OCI-M1 (cell line): ENCODE data around the gene SRL.

Experiments used
- DNase-seq: peaks from one replicate; lab custom pipeline; 2025; lab: John Stamatoyannopoulos, UW

SRL gene

DNA sequence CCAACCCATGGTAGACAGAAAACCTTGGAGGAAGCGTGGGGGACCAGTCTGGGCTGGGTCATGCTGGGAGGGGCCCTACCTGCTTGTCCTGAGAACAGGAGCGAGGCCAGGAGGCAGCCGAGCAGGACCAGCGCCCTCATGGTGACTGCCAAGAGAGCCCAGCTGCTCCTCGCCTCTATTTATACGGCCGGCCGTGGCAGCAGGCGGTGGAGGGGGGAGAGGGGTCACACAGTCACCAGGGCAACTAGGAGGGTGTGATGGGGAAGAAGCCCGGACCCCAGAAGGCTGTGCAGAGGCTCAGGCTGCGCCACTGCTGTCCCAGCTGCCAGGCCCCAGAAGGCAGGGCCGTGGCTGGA is at the start of gene SRL:
Gene SRL, minus strand, starts transcription at position 153 of the 356 bp plus-strand sequence. Its CDS starts 13 bp downstream, at position 140.
- no peak for DNase-seq

DNA sequence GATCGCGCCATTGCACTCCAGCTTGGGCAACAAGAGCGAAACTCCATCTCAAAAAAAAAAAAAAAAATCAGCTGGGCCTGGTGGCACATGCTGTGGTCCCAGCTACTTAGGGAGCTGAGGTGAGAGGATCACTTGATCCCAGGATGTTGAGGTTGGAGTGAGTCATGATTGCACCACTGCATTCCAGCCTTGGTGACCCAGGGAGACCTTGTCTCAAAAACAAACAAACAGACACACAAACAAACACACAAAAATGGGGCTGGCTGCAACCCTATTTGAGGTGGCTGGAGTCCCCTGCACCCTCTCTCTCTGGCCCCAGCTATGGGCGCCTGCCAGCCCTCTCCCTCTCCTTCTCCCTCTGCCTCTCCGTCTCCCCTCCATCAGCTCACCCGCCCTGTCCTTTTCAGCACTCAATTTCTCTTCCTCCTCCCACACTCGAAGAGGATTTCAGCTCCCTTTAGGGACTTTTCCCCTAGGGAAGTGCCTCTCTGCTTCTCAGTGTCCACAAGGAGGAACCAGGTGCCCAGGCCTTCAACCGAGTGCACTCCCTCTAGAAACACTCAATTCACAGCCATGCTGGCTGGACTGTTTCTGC is 48.5 kb upstream of the SRL start:
- peak; percentile 7 for DNase-seq

DNA sequence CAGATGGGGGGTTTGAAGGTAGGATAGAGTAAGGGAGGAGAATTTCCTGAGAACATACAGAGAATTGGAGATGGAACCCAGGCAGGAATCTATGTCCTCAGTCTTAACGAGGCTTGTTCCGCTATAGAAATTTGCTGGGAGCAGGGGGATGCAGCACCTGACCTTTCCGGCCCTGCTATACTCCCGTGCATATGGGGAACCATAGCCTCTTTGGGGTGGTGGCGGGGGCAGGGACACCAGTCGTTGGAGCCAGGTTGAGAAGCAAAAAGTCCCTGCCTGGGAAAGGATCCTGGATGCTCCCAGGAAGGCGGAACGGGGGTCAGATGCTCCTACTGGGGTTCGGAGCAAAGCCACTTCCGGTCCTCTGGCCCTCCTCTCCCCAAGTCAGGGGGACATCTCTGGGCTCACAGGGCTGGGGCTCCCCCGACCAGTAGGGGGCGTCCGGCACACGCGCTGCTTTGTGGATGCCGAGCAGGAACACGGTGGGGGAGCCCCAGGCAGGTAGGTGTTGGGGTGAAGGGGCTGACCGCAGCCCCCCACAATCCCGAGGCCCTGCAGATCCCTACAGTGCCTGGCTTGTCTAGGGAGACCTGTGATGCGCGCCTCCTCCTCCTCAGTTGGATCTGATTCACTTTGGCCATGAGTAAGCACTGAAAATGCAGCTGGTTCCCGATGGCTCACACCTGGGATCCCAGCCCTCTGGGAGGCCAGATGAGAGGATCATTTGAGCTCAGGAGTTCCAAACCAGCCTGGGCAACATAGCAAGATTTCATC is 46.5 kb upstream of the SRL start:
- peak; percentile 62 for DNase-seq

DNA sequence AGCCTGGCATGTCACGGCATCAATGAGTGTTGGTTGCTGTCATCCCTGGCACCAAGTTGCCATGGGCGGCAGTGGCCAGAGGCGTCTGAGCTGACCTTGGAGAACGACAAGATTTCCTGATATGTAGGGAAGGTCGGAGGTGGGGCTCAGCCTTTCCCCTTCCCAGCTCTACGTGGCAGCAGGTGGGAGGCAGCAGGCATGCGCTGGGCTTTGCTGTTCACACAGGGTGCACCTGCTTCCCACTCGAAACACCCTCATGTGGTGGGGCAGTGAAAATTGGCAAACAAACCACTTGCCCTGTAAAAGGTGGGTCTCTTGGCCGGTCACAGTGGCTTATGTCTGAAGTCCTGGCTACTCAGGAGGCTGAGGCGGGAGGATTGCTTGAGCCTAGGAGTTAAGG is 43.3 kb upstream of the SRL start:
- DNase-seq, result no peak

DNA sequence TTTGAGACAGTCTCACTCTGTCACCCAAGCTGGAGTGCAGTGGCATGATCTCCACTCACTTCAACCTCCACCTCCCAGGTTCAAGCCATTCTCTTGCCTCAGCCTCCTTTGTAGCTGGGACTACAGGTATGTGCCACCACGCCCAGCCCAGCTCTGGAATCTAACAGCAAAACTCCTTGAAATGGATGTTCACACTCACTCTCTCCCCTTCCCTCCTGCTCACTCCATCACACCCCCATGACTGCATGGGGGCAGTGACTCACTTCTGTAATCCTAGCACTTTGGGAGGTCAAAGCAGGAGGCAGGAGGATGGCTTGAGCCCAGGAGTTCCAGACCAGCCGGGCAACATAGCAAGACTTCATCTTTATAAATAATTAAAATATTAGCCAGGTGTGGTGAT is 42.1 kb upstream of the SRL start:
- no peak for DNase-seq

DNA sequence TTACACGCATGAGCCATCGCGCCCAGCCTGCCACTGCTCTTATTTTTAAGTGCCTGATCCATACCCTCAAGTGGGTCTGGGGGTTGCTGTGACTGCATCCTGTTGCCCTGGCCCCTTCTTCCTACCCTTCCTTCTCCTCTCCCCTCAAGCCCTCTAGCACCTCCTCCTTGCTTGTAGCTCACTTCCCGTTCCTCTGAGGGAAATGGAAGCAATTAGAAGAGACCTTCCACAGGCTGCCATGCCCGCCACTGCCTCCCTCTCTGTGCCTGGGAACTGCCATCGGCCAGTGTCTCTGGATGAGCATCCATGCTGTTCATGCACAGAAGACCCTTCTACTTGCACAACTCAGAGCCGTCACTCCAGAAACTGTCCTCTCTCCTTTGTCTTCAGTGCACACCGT is 41.6 kb upstream of the SRL start:
- DNase-seq, result no peak

DNA sequence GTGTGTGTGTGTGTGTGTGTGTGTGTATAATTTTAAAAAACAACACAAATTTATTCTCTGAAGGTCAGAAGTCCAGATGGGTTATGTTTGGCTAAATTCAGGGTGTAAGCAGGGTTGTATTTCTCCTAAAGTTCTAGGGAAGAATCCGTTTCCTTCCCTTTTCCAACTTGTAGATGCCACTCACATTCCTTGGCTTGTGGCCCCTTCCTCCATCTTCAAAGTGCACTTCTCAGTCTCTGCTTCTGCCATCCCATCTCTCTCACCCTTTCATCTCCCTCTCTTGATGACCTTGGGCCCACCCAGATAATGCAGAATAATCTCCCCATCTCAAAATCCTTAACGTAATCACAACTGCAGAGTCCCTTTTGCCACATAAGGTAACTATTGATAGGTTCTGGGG is 38.7 kb upstream of the SRL start:
- no peak for DNase-seq

DNA sequence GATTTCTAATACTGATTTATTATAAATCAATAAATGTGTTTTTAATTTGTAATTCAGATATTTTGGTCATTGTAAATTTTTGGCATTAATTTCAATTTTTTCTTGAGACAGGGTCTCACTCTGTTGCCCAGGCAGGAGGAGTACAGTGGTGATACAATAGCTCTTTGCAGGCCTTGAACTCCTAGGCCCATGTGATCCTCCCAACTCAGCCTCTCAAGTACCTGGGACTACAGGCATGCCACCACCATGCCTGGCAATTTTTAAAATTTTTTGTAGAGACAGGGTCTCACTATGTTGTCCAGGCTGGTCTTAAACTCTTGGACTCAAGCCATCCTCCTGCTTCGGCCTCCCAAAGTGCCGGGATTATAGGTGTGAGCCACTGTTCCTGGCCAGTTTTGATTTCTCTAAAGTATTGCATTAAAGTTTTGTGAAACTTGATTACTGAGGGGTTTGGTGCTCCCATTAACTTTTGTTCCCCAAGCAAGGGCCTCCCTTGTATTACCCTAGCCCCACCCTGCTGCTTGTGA is 36.2 kb upstream of the SRL start:
- DNase-seq, result no peak

DNA sequence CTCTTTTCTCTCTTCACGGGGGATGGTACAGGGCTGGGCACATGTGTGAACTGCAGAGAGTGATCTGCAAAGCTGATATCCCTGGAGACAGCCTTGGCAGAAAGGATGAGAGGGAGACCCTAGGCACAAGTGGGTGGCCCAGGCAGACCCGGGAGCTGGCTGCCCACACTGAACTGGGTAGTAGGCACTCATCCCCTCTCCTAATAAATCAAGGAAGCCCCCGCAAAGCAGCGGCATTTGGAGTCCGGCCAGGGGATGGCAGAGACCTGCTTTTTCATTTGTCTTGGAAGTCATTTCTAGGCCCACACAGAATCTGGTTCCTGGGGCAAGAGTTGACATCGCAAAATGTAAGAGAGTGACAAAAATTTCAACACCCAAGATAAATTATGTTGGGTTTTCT is 34.0 kb upstream of the SRL start:
- DNase-seq, result no peak

DNA sequence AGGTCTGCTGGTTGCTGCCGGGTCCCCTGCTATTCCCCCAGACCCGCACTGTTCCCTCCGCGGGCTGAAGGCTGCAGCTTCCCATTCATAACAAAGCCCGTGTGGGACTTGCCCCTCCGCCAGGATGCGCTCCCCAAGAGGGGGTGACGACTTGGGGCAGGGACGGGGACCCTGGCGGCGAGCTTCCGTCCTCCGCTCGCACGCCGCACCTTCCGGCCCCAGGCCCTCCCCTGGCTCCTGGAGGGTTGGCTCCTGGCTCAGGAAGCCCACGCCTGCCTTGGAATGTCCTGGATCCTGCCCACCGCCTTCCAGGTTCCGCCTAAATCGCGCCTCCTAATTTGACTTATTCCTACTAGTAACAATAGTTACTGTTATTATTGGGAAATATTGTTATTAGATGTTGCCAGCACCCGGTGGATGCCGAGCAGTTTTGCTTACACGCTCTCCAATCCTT is 32.0 kb upstream of the SRL start:
- DNase-seq, result peak; percentile 53

DNA sequence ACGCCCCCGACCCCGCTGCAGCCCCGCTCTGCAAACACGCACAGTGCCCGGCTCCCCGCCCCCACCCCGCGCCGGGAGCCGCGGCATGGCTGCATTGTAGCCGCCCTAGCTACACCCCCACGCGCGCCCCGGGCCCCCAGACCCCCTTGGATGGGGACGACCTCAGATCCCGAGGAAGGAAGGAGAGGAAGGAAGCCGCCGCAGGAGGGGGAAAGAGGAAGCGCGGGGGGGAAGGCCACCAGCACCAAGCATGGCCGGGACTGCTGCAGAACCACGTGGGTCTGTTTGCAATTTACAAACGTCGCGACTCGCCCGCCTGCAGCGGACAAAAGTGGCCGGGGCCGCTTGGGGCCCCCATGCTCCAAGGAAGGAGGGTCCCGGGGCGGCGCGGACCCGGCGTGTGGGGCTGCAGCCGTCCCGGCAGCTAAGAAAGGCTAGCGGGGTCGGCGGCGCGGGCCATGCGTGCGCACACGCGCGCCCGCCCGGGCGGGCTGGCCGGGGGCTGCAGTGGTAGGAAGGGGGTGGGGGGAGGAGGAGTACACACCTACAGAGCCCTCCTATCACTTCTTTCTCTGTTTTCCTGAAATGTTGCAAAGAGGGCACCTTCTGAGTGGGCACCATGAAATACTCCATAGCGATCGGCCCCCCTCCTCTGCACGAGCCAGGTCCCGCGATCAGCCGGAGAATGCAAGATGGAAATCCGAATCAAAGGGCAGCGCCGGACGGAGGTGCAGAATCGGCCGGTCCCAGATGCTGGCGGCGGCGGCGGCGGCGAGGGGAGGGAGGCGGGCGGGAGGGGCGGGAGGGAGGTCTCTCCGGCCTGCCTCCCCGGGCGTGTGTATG is 30.5 kb upstream of the SRL start:
- DNase-seq, result peak; percentile 65

DNA sequence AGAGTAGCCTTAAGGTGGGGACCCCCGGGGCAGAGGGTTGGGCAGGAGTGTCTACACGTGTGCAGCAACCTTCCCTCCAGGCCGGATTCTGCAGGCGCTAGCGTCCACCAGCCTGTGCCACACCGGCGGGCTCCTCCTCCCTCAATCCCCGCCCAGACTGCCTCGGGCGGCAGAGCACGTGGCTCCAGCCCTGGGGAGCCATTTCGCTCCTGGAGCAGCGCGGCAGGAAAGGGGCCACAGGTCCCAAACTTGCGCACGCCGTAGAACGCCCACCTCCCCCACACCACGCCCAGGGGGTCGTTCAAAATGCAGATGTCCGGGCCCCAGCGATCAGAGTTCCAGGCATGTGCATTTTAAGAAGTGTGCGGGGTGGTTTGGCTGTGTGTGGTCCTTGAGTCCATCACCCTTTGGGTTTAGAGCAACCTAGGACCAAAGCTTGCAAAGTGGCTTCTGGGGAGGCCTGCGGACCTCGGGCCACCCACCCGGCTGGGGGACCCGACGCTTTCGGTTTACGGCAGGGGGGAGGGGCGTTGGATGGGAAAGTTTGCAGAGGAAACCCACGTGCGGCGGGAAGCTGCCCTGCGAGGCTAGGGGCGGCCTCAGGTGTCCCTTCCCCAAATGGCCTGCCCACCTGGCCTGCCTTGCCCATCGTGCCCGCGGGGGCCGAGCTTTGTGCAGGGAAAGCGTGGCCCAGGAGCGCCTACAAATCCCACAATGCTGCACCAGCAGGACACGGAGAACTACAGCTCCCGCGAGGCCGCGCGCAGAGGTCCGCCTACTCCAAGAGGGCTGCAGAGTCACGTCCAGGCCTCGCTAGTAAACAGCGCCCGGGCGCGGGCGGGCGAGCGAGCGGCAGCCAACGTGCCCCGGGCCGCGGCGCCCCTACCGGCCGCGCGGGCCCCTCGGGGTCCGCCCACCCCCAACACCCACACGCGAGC is 29.6 kb upstream of the SRL start:
- DNase-seq, result peak; percentile 93

DNA sequence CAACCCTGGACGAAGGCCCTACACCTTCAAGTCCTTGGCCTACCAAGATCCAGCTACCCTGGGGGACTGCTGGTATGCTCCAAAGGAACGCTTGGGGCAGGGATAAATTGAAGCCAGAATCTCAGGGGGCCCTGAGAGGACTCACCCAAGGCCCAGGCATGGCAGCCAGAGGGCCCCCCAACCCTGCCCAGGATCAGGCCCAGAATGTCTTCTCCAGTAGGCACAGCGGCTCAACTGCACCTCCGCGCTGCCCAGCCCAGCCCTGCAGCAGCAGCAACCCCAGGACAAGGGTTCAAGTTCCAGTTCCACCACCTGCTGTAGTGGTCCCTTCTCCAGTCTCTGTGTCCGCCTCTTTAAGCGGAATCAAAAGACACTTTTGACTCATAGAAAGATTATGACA is 28.7 kb upstream of the SRL start:
- no peak for DNase-seq

DNA sequence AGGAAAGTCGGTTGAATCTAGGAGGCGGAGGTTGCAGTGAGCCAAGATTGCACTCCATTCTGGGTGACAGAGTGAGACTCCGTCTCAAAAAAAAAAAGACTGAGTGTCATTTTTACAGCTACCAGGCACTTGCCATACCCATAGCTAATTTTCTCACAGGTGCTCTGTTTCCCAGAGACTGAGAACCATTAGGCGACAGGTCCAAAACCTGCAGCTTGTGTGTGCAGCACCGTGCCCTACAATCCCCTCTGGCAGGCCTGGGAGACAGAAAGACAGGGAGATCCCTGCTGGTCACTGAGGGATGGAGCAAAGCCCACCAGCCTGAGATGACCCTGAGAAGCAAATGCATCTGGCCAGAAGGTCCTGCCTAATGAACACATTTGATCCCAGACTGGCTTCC is 28.2 kb upstream of the SRL start:
- no peak for DNase-seq

DNA sequence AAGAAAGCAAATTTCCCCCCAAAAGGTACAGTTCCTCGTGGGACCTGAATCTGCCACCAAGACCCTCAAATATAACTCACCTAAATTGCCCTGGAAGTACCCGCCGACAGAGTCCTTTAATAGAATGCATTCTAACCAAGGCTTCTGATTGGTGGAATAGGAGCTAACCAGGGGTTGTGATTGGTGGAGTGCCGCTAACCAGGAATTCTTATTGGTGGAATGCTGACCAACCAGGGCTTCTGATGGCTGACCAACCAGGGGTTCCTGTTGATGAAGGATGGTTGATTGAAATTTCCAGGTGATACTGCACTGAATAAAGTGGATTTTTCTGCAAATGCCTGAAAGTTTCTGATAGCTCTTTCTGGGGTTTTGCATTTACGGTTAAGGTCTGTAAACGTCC is 24.5 kb upstream of the SRL start:
- no peak for DNase-seq

DNA sequence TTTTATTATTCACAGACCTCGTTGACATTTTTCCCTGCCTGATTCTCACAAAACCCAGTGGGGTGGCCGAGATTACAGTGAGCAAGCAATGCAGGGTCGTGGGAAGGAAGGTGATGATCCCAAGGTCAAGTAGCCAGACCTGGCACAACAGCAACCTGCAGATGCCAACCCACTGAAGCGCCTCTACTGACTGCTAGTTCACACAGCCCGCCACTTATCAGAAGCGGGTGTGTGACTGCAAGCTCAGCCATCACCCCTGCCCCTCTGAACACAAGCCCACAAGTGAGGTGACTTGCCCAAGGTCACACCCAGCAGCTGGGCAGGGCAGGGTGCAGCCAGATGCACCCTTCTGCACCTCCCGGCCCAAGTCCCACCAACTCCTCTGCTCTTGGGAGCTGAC is 23.8 kb upstream of the SRL start:
- DNase-seq, result no peak

DNA sequence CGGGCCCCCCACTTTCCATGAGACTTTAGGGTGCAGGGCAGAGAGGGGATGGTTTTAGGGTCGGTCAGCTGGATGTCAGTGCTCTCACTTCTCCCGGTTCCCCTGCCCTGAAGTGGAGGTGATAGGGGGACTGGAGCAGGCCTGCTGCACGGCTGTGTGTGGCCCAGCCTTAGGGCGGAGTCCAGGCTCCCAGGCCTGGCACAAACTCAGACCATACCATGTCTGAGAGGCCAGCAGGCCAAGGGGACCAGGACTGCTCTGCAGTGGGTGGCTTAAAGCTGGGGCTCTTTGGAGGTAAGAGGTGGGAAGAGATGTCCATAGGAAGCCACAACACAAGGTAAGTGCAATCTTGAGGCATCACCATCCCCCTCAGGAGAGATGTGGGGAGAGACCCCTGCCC is 22.7 kb upstream of the SRL start:
- DNase-seq, result no peak

DNA sequence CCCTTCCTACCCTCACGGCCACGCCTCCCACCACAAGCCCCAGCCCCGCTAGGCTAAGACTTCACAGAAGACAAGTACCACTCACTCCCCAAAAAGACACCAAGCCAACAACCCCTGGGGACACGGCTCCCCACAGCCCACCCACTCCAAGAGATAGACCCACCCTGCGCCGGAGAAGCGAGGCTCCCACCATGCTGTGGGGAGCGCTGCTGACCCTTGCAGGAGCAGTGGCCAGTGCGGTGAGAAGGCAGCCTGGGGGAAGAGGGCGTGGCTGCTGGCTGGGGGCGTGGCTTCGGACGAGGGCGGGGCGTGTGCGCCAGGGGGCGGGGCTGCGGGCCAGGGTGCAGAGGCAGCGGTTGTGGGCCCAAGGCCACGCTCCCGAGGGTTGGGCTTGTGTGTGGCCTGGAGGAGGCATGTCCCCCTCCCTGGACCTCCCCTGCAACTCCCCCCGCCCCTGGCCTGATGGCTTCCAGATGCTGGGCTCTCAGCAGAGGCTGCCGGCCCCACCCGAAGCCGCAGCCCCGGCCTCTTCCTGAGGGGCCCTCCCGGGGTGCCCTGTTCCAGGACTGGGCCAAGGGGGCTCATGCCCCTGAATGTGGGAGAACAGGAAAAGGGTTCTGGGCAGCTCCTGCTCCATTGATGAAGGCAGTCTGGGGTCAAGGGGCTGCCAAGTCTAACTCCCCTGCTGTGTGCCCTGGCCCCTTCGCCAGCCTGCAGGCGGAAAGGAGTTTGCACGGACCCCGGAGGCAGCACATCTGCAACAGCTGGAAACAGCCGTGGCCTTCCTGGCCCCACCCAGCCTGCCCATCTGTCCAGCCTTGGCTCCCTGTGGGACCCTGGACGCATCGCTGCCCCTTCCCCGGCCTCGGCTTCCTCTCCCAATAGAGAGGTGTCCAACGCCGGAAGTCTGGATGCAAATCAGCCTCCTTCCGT is 21.9 kb upstream of the SRL start:
- DNase-seq, result peak; percentile 6

DNA sequence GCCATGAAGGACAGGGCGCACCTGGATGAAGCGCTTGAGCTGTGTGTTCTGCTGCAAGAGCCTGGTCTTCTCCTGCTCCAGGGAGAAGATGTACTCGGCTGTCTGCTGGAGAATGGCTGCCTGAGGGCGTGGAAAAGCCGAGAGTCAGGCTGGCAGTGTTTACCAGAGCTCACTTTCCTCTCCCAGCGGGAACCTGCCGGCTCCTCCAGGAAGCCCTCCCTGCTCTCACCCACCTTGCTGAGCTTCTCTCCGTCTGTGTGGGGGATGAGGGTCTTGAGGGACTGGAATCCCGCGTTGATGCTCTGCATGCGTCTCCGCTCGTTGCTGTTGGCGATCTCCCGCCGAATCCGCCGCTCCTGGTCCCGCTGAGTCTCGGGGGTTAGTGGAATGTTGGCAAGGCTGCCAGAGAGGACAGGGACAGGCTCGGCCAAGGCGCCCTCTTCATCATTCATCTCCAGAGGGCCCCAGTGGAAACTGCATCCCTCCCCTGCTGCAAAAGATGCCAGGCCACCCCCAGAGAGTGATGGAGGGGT is 20.5 kb upstream of the SRL start:
- no peak for DNase-seq

DNA sequence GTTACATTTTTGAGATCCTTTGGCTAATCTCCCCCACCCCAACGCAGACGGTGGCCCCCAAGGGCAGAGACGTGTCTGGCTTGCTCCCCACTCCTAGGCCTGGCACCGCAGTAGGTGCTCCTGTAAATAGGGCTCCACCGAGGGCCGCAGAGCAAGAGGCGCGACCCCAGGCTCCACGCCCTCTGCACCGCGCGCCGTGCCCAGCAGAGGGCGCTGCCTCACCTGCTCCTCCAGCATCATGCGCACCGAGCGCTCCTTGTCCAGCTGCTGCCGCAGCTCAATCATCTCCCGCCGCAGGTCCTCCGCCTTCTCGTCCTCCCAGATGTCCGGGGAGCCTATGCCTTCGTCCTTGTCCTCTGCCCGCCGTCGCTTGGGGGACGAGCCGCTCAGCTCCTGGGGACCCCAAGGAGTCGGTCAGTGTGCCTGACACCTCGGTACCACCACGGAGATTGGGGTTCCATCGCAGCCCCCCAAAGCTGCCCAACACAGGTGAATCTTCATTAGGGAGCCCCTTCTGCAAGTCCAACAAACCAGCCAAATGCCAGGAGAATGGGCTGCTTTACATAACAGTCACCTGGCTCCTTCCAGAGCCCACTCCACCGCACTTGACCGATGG is 19.8 kb upstream of the SRL start:
- DNase-seq, result no peak
